Measurements from ENCODE around the gene ADCY5. TPM values are rescaled to one million over a fixed set of nuclear protein-coding genes. Genes with fewer than 3 reads are reported as not detected.

Gene ADCY5
- total RNA-seq, 1 experiment from 2014 or later, result 0.90 TPM

GRCh38 chr3:123458255-123458654, 9.4 kb upstream of the ADCY5 start:
- DNase-seq (ENCODE audit: low spot score), result no peak

- DNase-seq (ENCODE audit: low spot score), result no peak
Measured at GRCh38 chr3:123457841-123458240, 9.0 kb upstream of the ADCY5 start.

GRCh38 chr3:123453675-123454074, 4.8 kb upstream of the ADCY5 start:
- DNase-seq (ENCODE audit: low spot score), result no peak

GRCh38 chr3:123451186-123451585, 2.3 kb upstream of the ADCY5 start:
- DNase-seq (ENCODE audit: low spot score), result no peak

GRCh38 chr3:123449997-123450604, 1.2 kb upstream of the ADCY5 start:
- DNase-seq (ENCODE audit: low spot score), result no peak

- no peak for DNase-seq (ENCODE audit: low spot score)
Measured at GRCh38 chr3:123449102-123449996, 459 bp upstream of the ADCY5 start.

- DNase-seq (ENCODE audit: low spot score), result no peak
Measured at GRCh38 chr3:123447749-123448517, 957 bp downstream of the ADCY5 start.

- DNase-seq (ENCODE audit: low spot score), result no peak
Measured at GRCh38 chr3:123447416-123447748, 1.5 kb downstream of the ADCY5 start.

- DNase-seq (ENCODE audit: low spot score), result no peak
Measured at GRCh38 chr3:123446610-123447109, 2.2 kb downstream of the ADCY5 start.

GRCh38 chr3:123446210-123446609, 2.7 kb downstream of the ADCY5 start:
- no peak for DNase-seq (ENCODE audit: low spot score)

- DNase-seq (ENCODE audit: low spot score), result no peak
Measured at GRCh38 chr3:123445702-123446101, 3.2 kb downstream of the ADCY5 start.

GRCh38 chr3:123444744-123445143, 4.1 kb downstream of the ADCY5 start:
- no peak for DNase-seq (ENCODE audit: low spot score)

GRCh38 chr3:123444023-123444422, 4.9 kb downstream of the ADCY5 start:
- no peak for DNase-seq (ENCODE audit: low spot score)

- DNase-seq (ENCODE audit: low spot score), result no peak
Measured at GRCh38 chr3:123442908-123443307, 6.0 kb downstream of the ADCY5 start.

GRCh38 chr3:123442125-123442524, 6.8 kb downstream of the ADCY5 start:
- no peak for DNase-seq (ENCODE audit: low spot score)

GRCh38 chr3:123439806-123440580, 8.9 kb downstream of the ADCY5 start:
- DNase-seq (ENCODE audit: low spot score), result no peak

GRCh38 chr3:123432832-123433523, 15.9 kb downstream of the ADCY5 start:
- DNase-seq (ENCODE audit: low spot score), result no peak

- DNase-seq (ENCODE audit: low spot score), result peak; percentile 87
Measured at GRCh38 chr3:123431658-123432324, 17.1 kb downstream of the ADCY5 start.

GRCh38 chr3:123431007-123431657, 17.8 kb downstream of the ADCY5 start:
- no peak for DNase-seq (ENCODE audit: low spot score)

GRCh38 chr3:123430266-123430665, 18.6 kb downstream of the ADCY5 start:
- DNase-seq (ENCODE audit: low spot score), result no peak

Data from A172 (cell line).